Stimulated activated naive B cell treated with anti-CD40 and anti-IgM and Interleukin-4, amounts not matched to agents 10 μg/mL and 1 μg/mL and 100 μg/mL, for 72 hours (primary cell): ENCODE measurements around the gene ACSF3.

ENCODE experiments used
- ATAC-seq, 2 donors: fragments of 150-1000 bp; cut with Tn5 transposase; replicated peaks; 2 replicates each; pipeline ENCODE4 v1.10.0; 2021; ENCODE audit warnings: moderate library complexity in 1 of 2
- DNase-seq: peaks from one replicate; pipeline ENCODE4 v3.0.0; 2021
- H3K27ac Mint-ChIP-seq: one replicate; pipeline ENCODE4 v1.8.0; 2022; ENCODE audit warnings: mild to moderate bottlenecking, mixed read lengths
- H3K27me3 Mint-ChIP-seq, 2 donors: one replicate each; pipeline ENCODE4 v1.8.0; 2022; ENCODE audit warnings: mixed read lengths in 2 of 2
- H3K36me3 Mint-ChIP-seq, 2 donors: one replicate each; pipeline ENCODE4 v1.8.0; 2022; ENCODE audit warnings: mixed read lengths in 2 of 2, mild to moderate bottlenecking in 1 of 2
- H3K4me1 Mint-ChIP-seq, 2 donors: one replicate each; pipeline ENCODE4 v1.8.0; 2022; ENCODE audit warnings: mixed read lengths in 2 of 2, mild to moderate bottlenecking in 1 of 2
- H3K4me3 Mint-ChIP-seq, 2 donors: one replicate each; pipeline ENCODE4 v1.8.0; 2022; ENCODE audit warnings: mild to moderate bottlenecking in 2 of 2, mixed read lengths in 2 of 2, moderate library complexity in 1 of 2
- H3K9me3 Mint-ChIP-seq, 2 donors: one replicate each; pipeline ENCODE4 v1.8.0; 2022; ENCODE audit warnings: mixed read lengths in 2 of 2, mild to moderate bottlenecking in 1 of 2

The ACSF3 gene

DNA sequence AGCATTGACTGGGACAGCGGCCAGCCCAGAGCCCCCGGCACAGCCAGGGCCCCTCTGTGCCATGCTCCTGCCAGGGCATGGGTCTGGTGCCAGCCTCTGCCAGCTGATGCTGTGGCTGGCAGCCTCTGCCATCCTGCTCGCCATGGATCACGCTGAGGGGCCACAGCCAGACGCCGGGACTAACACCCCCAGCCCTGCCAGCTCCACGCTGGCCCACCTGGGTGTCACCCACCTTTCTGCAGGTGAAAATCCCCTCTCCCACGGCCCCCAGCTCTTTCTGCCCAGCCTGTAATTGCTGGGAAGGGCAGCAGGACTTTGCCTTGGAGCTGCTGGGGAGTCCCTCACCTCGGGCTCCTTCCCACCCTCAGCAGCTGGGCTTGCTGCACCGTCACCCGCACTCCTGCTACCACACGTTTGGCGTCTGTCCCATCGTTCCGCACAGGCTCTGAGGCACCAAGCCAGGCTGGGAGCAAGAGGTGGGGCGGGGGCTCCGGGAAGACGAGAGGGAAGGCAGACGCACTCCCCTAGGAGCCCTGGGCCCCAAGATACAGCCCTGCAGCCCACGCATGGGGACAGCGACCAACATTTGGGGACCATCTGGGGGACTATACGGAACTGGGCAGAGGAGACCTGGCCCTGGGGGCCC is 42.0 kb upstream of the ACSF3 start:
- H3K27ac Mint-ChIP-seq: peak overlapping the region; percentile 14
- H3K9me3 Mint-ChIP-seq: no peaks in the 10 kb centered on the region
- no peak for DNase-seq
- no peaks in the 10 kb centered on the region for H3K36me3 Mint-ChIP-seq
- peaks cover 11 to 38% of the 10 kb centered on the region in 2 donors for H3K27me3 Mint-ChIP-seq
- peak overlapping the region in 1 of 2 donors; percentile 40 for H3K4me3 Mint-ChIP-seq
- no peak for ATAC-seq
- peaks cover 9 to 12% of the 10 kb centered on the region in 2 donors for H3K4me1 Mint-ChIP-seq

DNA sequence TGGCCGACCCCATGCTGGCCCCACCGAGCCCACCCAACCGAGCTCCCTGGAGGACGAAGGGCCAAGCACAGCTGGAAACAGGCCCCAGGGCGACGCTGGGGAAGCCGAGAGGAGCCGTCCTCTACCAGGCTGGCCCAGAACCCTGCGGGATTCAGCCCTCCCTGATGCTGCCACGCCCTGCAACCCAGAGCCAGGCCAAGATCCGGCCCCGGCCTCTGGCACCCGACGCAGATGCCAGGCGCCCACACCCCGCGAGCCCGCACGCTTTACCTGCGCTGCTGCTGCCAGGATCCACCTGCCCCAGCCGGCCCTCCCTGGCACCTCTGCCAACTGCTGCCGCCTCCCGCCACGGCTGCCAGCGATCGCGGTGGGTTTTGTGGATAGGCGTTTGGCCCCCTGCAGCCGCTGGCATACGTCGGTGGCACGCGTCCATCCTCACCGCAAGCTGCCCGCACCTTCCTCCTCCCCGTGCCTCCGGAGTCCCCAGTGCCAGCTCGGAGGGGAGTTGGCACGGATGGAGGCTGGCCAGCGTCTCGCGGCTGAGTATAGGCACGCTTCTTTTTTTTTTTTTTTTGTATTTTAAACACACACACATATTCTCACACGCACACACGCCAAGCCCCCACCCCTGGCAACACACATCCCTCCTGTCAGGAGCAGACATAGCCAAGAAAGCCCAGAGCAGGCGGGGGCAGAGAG is 41.3 kb upstream of the ACSF3 start:
- ATAC-seq (peak in 1 of 2 donors; percentile 17), DNase-seq (no peak)
- Mint-ChIP-seq H3K4me3 (peak overlapping the region; percentile 87 to 91), H3K4me1 (peaks cover 9 to 12% of the 10 kb centered on the region in 2 donors), H3K27ac (peak overlapping the region; percentile 90), H3K36me3 (no peaks in the 10 kb centered on the region), H3K27me3 (peaks cover 14 to 40% of the 10 kb centered on the region in 2 donors), H3K9me3 (no peaks in the 10 kb centered on the region)

DNA sequence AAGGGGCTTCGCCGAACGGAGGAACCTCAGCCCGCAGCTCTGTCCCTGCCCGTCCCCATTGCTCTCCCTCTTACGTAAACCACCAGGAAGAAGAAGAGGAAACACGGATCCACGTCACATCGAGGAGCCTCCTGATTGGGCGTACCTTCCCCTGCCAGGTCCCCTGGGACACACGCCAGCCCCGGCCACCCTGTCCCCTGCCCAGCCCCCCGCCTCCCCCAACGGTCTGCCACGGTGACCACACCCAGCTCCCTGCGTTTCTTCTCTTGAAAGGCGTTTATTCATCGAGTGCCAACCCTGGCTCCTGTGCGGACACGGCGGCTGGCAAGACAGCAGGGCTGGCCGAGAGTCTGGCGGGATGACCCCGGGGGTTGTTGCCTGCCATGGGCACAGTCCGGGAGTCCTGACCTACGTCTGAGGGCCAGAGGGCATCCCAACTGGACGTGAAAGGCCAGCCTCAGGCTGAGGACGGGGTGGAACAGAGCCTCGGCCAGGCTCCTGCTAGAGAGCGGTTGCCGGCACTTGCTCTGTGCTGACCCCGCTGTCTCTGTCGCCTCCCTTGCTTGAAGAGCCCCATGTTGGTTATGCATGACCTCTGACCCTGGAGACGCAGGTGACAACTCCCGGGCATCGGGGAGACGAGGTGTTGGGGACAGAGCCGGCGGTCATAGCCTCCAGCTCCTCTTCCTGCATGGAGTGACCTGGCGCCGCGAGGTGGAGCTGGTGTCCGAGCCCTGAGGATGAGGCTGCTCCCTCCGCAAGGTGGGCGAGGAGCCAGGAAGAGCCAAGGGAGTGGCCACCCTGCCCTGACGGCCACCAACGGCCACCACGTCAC is 40.5 kb upstream of the ACSF3 start:
- ATAC-seq: peak in 1 of 2 donors; percentile 24
- H3K4me3 Mint-ChIP-seq: peak overlapping the region; percentile 87 to 91

DNA sequence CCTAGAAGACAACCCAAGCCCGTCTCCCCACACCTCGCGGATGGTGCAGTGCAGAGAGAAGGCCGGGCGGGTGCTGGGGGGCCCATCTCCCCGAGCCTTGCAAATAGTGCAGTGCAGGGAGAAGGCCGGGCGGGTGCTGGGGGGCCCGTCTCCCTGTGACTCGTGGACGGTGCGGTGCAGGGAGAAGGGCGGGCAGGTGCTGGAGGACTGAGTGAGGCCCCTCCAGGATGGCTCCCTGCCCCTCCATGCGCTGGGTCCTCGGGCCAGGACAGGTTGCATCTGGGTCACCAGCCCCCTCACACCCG is 40.0 kb upstream of the ACSF3 start:
- DNase-seq (no peak), ATAC-seq (no peak)
- peaks cover 20 to 43% of the 10 kb centered on the region in 2 donors for H3K27me3 Mint-ChIP-seq
- peaks cover 10 to 25% of the 10 kb centered on the region in 2 donors for H3K4me1 Mint-ChIP-seq
- no peaks in the 10 kb centered on the region for H3K36me3 Mint-ChIP-seq
- peaks cover 0 to under 1% of the 10 kb centered on the region in 2 donors for H3K9me3 Mint-ChIP-seq
- no peak overlapping the region for H3K4me3 Mint-ChIP-seq
- peak overlapping the region; percentile 20 for H3K27ac Mint-ChIP-seq

More for the DNA sequence above, 40.5 kb upstream of the ACSF3 start:
- Mint-ChIP-seq H3K27me3 (peaks cover 20 to 42% of the 10 kb centered on the region in 2 donors), H3K4me1 (peaks cover 10 to 19% of the 10 kb centered on the region in 2 donors), H3K27ac (peak overlapping the region; percentile 90), H3K36me3 (no peaks in the 10 kb centered on the region), H3K9me3 (no peaks in the 10 kb centered on the region)
- DNase-seq: no peak

DNA sequence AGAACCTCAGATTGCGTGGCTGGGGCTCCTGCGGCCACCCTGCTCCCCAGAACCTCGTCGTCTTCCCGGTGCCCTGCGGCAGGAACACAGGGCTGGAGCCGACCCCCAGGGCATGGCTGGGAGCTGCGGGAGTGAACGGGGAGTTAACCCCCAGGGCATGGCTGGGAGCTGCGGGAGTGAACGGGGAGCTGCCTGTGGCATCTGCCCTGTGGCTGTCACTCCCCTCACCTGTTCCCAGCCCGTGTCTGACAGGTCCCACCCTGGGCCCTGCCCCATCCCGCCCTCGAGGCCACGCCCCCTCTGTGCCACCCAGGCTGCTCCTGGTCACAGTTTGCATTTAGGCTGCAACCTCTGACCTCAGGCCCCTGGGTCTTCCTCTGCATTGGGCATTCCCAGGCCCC is 39.4 kb upstream of the ACSF3 start:
- Mint-ChIP-seq H3K27me3 (peaks cover 17 to 38% of the 10 kb centered on the region in 2 donors), H3K9me3 (peaks cover 0 to 3% of the 10 kb centered on the region in 2 donors), H3K4me1 (peaks cover 12 to 27% of the 10 kb centered on the region in 2 donors), H3K4me3 (no peak overlapping the region), H3K36me3 (no peaks in the 10 kb centered on the region), H3K27ac (no peak overlapping the region)
- ATAC-seq (peak in 1 of 2 donors; percentile 29), DNase-seq (no peak)

DNA sequence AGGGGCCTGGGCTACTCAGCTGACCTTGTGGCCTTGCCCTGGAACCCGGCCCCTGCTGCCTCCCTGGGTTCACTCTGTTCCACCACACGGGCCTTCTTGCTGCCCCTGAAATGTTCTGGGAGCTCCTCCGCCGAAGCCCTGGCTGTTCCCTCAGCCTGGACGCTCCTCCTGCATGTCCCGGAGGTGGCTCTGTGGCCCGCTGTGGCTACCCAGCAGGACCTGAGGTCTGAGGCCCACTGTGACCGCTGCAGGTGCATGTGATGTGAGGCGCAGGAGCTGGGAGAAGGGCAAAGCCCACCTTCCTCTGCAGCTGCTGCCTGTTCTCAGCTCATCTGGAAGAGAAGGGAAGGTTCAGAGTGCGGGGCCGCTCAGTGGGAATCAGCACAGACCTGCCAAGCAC is 38.9 kb upstream of the ACSF3 start:
- Mint-ChIP-seq H3K4me3 (no peak overlapping the region), H3K27ac (no peak overlapping the region), H3K9me3 (peaks cover 0 to 3% of the 10 kb centered on the region in 2 donors), H3K36me3 (no peaks in the 10 kb centered on the region), H3K27me3 (peaks cover 14 to 33% of the 10 kb centered on the region in 2 donors), H3K4me1 (peaks cover 11 to 29% of the 10 kb centered on the region in 2 donors)
- ATAC-seq (no peak), DNase-seq (no peak)

DNA sequence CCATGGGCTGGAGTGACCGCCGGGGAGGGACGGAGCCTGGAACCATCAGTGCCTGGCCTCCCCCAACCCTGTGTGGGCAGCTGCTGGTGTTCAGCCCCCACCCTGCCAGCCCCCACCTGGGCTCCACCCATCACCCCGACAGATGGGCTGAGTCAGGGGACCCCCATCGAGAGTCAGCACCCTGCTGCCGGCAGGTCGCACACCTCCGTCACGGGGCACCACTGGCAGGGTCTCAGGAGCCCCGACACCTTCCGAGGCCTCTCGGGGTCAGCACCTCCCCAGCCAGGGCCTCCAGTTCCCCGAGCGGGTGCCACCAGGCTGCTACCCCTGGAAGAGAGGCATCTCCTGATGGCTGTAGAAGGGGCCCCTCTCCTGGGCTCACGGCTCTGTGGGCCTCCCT is 38.3 kb upstream of the ACSF3 start:
- peaks cover 15 to 35% of the 10 kb centered on the region in 2 donors for H3K4me1 Mint-ChIP-seq

DNA sequence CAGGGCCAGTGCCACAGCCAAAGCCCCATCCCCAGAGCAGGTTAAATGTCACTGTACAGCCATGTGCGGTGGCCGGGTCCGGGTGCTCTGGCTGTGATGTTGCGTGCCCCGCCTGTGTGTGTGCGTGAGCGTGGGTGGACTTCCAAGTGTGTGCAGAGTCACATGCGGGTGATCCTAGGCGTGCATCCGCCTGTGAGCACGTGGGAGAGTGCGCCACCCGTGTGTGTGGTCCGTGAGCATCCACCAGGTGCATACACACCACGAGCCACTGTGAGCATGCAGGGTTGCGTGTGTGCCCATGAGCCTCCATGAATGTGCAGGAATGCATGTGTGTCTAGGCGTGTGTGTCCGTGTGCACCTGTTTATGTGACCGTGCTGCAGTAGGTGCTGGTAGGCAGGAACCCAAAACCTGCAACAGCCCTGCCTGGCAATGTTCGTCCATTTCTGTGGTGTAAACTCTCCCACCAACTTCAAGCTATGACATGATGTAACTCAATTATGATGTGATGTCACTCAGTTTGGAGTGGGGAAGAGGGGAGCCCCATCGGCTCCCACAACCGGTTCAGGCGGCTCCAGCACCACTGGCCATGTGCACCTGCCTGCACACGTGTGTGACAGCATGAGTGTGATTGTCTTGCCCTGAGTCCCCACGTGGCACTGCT is 37.6 kb upstream of the ACSF3 start:
- H3K27ac Mint-ChIP-seq: no peak overlapping the region
- no peak for DNase-seq
- no peaks in the 10 kb centered on the region for H3K36me3 Mint-ChIP-seq
- H3K4me3 Mint-ChIP-seq: no peak overlapping the region
- H3K27me3 Mint-ChIP-seq: peaks cover 12 to 31% of the 10 kb centered on the region in 2 donors
- H3K4me1 Mint-ChIP-seq: peaks cover 19 to 42% of the 10 kb centered on the region in 2 donors
- no peak for ATAC-seq
- H3K9me3 Mint-ChIP-seq: peaks cover 0 to 3% of the 10 kb centered on the region in 2 donors

More for the DNA sequence above, 38.3 kb upstream of the ACSF3 start:
- Mint-ChIP-seq H3K36me3 (no peaks in the 10 kb centered on the region), H3K27ac (no peak overlapping the region), H3K4me3 (no peak overlapping the region), H3K27me3 (peaks cover 12 to 31% of the 10 kb centered on the region in 2 donors), H3K9me3 (peaks cover 0 to 3% of the 10 kb centered on the region in 2 donors)
- no peak for DNase-seq
- ATAC-seq: no peak

DNA sequence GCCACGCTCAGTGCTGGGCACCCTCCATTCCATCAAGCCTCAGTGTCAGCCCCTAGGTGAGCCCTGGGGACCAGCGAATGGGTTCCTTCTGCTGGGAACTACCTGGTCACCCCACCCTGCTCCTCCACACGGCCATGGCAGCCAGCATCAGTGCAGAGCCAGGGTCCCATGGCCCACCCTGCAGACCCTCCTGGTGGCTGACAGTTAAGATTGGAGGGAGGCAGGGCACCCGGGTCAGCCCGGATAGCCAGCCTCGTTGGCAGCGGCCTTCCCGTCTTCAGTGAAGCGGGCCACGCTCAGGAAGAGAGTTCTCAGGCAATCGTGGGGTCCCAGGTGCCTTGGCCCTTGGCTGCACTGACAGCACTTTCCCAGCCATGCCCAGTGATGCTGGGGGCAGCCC is 37.1 kb upstream of the ACSF3 start:
- H3K27me3 Mint-ChIP-seq: peaks cover 12 to 31% of the 10 kb centered on the region in 2 donors
- H3K4me3 Mint-ChIP-seq: no peak overlapping the region

DNA sequence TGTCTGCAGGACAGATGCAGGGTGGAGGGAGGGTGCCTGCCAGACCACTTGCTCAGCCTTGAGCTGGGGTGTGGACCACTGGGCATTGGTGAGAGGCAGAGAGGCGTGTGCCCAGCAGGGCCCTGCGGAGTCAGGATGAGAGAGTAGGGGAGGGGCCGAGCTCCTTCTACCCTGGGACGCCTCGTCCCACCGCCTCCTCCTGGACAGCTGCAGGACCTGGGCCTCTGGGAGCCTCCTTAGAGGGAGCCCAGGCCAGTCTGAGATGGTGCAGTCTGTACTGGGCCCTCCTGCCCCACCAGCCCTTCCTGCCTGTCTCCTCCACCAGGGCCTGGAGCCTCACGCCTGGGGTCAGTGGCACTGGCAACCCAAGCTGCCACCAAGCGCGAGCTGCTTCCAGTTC is 35.9 kb upstream of the ACSF3 start:
- Mint-ChIP-seq H3K27me3 (peaks cover 10 to 27% of the 10 kb centered on the region in 2 donors), H3K36me3 (no peaks in the 10 kb centered on the region), H3K4me3 (no peak overlapping the region), H3K4me1 (peaks cover 31 to 55% of the 10 kb centered on the region in 2 donors), H3K27ac (peak overlapping the region; percentile 21), H3K9me3 (peaks cover 0 to 3% of the 10 kb centered on the region in 2 donors)
- ATAC-seq (no peak), DNase-seq (no peak)

More for the DNA sequence above, 37.1 kb upstream of the ACSF3 start:
- DNase-seq: no peak
- H3K36me3 Mint-ChIP-seq: no peaks in the 10 kb centered on the region
- ATAC-seq: no peak
- no peak overlapping the region for H3K27ac Mint-ChIP-seq
- H3K9me3 Mint-ChIP-seq: peaks cover 0 to 3% of the 10 kb centered on the region in 2 donors
- peaks cover 24 to 48% of the 10 kb centered on the region in 2 donors for H3K4me1 Mint-ChIP-seq

DNA sequence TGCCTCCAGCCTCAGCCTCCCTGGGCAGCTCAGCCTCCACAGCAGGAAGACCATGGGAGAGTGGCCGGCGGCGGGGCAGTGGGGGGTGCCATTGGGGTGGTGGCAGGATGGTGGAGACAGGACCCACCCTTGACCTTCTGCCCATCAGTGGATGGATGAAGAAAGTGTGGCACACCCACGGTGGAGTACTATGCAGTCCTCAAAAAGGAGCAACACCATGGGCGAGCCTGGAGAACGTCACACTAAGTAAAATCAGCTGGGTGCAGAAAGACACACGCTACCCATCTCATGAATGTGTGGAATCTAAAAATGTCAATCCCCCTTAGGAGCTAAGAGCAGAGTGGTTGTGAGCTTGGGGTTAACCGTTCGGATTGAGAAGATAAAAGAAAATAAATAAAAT is 34.8 kb upstream of the ACSF3 start:
- H3K27ac Mint-ChIP-seq: peak overlapping the region; percentile 47
- no peak overlapping the region for H3K4me3 Mint-ChIP-seq
- H3K27me3 Mint-ChIP-seq: peaks cover 9 to 19% of the 10 kb centered on the region in 2 donors
- H3K9me3 Mint-ChIP-seq: peaks cover 0 to 3% of the 10 kb centered on the region in 2 donors
- H3K4me1 Mint-ChIP-seq: peaks cover 30 to 52% of the 10 kb centered on the region in 2 donors
- H3K36me3 Mint-ChIP-seq: no peaks in the 10 kb centered on the region
- DNase-seq (no peak), ATAC-seq (no peak)

DNA sequence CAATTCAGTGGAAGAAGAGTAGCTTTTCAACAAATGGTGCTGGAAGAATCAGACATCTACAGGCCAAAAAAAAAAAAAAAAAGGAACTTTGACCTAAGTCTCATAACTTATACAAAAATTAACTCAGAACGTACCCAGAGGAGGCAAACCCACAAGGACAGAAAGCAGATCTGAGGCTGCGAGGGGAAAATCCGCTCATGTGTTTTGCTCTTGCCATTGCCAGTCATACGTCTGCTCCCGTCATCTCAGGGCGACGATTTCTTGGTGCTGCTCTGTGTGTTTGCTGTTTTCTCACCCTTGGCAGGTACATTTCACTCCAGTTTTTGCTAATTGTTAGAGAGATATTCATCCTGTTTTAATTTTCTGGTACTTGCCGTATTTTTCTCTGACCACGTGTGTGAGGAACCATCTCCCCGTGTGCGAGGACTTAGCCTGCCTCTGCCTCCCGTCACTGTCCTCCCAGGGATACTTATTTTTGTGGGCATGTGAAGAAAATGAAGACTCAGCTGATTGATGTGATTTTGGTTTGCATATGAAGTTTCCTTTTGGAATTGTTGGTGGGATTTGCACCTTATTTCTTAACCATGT is 33.4 kb upstream of the ACSF3 start:
- H3K27ac Mint-ChIP-seq: peak overlapping the region; percentile 95
- no peaks in the 10 kb centered on the region for H3K36me3 Mint-ChIP-seq

DNA sequence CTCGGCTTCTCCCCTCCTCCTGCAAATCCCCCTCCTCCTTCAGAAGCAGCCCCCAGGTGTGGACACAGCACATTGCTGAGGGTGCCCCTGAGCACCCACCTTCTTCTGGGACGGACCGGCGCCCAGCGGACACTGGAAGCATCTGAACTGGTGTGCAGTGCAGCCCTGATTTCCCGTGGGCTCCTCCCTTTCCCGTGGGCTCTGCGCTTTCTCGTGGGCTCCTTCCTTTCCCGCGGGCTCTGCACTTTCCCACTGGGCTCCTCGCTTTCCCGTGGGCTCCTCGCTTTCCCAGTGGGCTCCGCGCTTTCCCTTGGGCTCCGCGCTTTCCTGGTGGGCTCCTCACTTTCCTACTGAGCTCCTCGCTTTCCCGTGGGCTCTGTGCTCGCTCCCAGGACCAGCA is 32.6 kb upstream of the ACSF3 start:
- H3K9me3 Mint-ChIP-seq: peaks cover 0 to 3% of the 10 kb centered on the region in 2 donors
- DNase-seq (no peak), ATAC-seq (no peak)
- peak overlapping the region; percentile 95 for H3K27ac Mint-ChIP-seq
- peaks cover 12% of the 10 kb centered on the region in 2 donors for H3K27me3 Mint-ChIP-seq
- no peaks in the 10 kb centered on the region for H3K36me3 Mint-ChIP-seq
- peaks cover 37 to 64% of the 10 kb centered on the region in 2 donors for H3K4me1 Mint-ChIP-seq
- H3K4me3 Mint-ChIP-seq: peak overlapping the region; percentile 66 to 68

More for the DNA sequence above, 33.4 kb upstream of the ACSF3 start:
- peaks cover 9 to 12% of the 10 kb centered on the region in 2 donors for H3K27me3 Mint-ChIP-seq
- H3K4me1 Mint-ChIP-seq: peaks cover 34 to 57% of the 10 kb centered on the region in 2 donors
- DNase-seq (peak; percentile 73), ATAC-seq (peak; percentile 89 to 90)
- peaks cover 0 to 3% of the 10 kb centered on the region in 2 donors for H3K9me3 Mint-ChIP-seq
- peak overlapping the region; percentile 66 to 68 for H3K4me3 Mint-ChIP-seq
